Gastroesophageal sphincter (tissue), 4 donors: ENCODE results near the gene SLC16A12. TPM values are rescaled to one million over a fixed set of nuclear protein-coding genes. Genes with fewer than 3 reads are reported as not detected.

Experiments used
- ATAC-seq: fragments of 150-250 bp; one replicate; pipeline ENCODE4 v1.9.1; 2016; ENCODE audit warnings: mild to moderate bottlenecking, moderate library complexity
- H3K27ac ChIP-seq, 4 donors: fragments of 200-600 bp; sonication (generic) in 3 of 4; 1 replicate in 3 of 4; 2 replicates in 1 of 4; pipeline ENCODE4 v1.5.1; 2016 to 2019
- H3K27me3 ChIP-seq: fragments of 200-600 bp; sonication (generic); one replicate; pipeline ENCODE4 v1.5.1; 2019
- H3K36me3 ChIP-seq, 2 donors: fragments of 200-600 bp; sonication (generic); one replicate each; pipeline ENCODE4 v1.5.1; 2019; ENCODE audit warnings: control low read depth in 1 of 2
- H3K4me1 ChIP-seq, 3 donors: fragments of 200-600 bp; sonication (generic); 1 replicate in 2 of 3; 2 replicates in 1 of 3; pipeline ENCODE4 v1.5.1; 2016 to 2019; ENCODE audit warnings: control low read depth in 2 of 3
- H3K4me3 ChIP-seq, 2 donors: fragments of 200-600 bp; sonication (generic); one replicate each; pipeline ENCODE4 v1.5.1; 2019; ENCODE audit warnings: mild to moderate bottlenecking in 1 of 2, moderate library complexity in 1 of 2
- H3K9me3 ChIP-seq, 3 donors: fragments of 200-600 bp; sonication (generic); one replicate each; pipeline ENCODE4 v1.5.1; 2017 to 2019; ENCODE audit warnings: control low read depth in 2 of 3
- CTCF ChIP-seq, 4 experiments: fragments of 200-600 bp in 2 of 4; fragments of 450-650 bp in 2 of 4; sonication (generic) in 1 of 4; IDR thresholded peaks; one replicate each; pipeline ENCODE4 v1.5.1; 2017 to 2019; ENCODE audit warnings: antibody characterized with exemption in 4 of 4, mild to moderate bottlenecking in 2 of 4, moderate library complexity in 2 of 4
- EP300 ChIP-seq: sonication (generic); formaldehyde crosslinking; IDR thresholded peaks from one replicate; pipeline ENCODE4 v1.6.1; 2017; ENCODE audit warnings: antibody characterized with exemption, mild to moderate bottlenecking
- POLR2A ChIP-seq, 2 donors: fragments of 450-650 bp; IDR thresholded peaks; one replicate each; pipeline ENCODE4 v1.6.1; 2017; ENCODE audit warnings: antibody characterized with exemption in 2 of 2, mild to moderate bottlenecking in 2 of 2, moderate library complexity in 1 of 2
- POLR2AphosphoS5 ChIP-seq: sonication (generic); formaldehyde crosslinking; IDR thresholded peaks from one replicate; pipeline ENCODE4 v1.6.1; 2017; ENCODE audit warnings: antibody characterized with exemption
- WGBS, 2 donors: methylation state at CpG; one replicate each; pipeline ENCODE4 v1.1.5; 2018; ENCODE audit warnings: low coverage in 1 of 2; 5-methylcytosine and 5-hydroxymethylcytosine counted together
- total RNA-seq, 4 donors: library from RNA; depleted of rRNA; stranded (reverse); fragments of >200 nt; gene quantifications; one replicate each; pipeline ENCODE4 v1.1.0, GENCODE V29; 2016

The SLC16A12 gene
- total RNA-seq, 4 donors from 2014 or later, result 1.7 to 11.7 (median 2.4) TPM

DNA sequence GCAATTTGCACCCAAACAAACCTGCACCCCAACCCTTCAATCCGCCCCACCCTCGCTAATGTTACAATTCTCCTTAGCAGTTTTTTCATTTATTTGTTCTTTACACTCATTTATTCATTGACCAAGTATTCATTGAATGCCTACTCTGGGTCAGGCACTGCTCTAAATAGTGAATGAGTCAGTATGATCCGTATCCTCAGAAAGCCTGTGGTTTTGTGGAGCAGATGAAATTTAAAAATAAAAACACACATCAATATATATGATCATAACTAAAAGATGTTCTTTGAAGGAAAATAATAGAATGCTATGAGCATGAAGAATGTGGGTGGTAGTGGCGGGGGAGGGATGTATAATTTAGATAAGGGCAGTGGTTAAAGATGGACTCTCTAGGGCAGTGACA is 107.8 kb downstream of the SLC16A12 start:
- WGBS, 2 donors, result 60 to 93% methylated on average over 4 of the region's 4 CpGs
- no peak overlapping the region for H3K4me3 ChIP-seq
- TF ChIP-seq CTCF (IDR thresholded peaks at IDR 0.05), result no peak
- TF ChIP-seq POLR2A (IDR thresholded peaks at IDR 0.05), result no peak
- no peak for TF ChIP-seq POLR2AphosphoS5
- no peak for TF ChIP-seq EP300
- no peak overlapping the region for H3K27ac ChIP-seq
- no peaks in the 10 kb centered on the region for H3K9me3 ChIP-seq
- H3K27me3 ChIP-seq, result no peaks in the 10 kb centered on the region
- H3K36me3 ChIP-seq, result no peaks in the 10 kb centered on the region
- H3K4me1 ChIP-seq, result peaks cover 0 to 6% (median 0%) of the 10 kb centered on the region in 3 donors
- ATAC-seq, result no peak

GRCh38 chr10:89426230-89426868 is 109.0 kb downstream of the SLC16A12 start:
- 45 to 56% methylated on average over 5 of the region's 5 CpGs for WGBS, 2 donors
- Histone ChIP-seq H3K9me3 (no peaks in the 10 kb centered on the region), H3K4me1 (peaks cover 0 to 6% (median 0%) of the 10 kb centered on the region in 3 donors), H3K4me3 (no peak overlapping the region), H3K27me3 (no peaks in the 10 kb centered on the region), H3K27ac (no peak overlapping the region), H3K36me3 (peaks cover 0 to 4% of the 10 kb centered on the region in 2 donors)
- ATAC-seq, result peak; percentile 69
- TF ChIP-seq CTCF (IDR thresholded peaks at IDR 0.05) (peak; percentile 80 to 94 (median 90)), POLR2AphosphoS5 (no peak)

DNA sequence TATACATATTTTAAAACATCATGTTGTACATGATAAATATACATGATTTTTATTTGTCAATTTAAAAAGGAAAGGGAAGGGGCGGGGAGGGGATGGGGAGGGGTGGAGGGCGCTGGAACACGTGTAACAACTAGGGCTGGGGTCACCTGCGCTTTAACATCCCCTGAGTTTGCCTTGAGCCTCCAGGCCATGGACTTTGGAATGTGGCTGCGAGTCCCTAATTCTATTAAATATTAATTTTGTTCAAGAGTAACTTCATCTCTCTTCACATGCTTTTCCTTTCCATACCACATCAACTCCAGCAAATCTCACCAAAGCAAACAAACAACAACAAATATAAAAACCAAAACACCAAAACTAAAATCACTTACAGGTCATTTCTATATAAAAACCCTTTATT is 110.4 kb downstream of the SLC16A12 start:
- WGBS, 2 donors, result 71% methylated on average over 5 of the region's 5 CpGs; no CpG with 5 or more reads in 1 of the 2 donors
- Histone ChIP-seq H3K27me3 (no peaks in the 10 kb centered on the region), H3K27ac (no peak overlapping the region), H3K9me3 (no peaks in the 10 kb centered on the region), H3K4me3 (no peak overlapping the region), H3K4me1 (peaks cover 0 to 12% (median 0%) of the 10 kb centered on the region in 3 donors), H3K36me3 (peaks cover 0 to 13% of the 10 kb centered on the region in 2 donors)
- TF ChIP-seq EP300, result no peak
- no peak for TF ChIP-seq CTCF (IDR thresholded peaks at IDR 0.05)
- no peak for TF ChIP-seq POLR2A (IDR thresholded peaks at IDR 0.05)
- TF ChIP-seq POLR2AphosphoS5, result no peak
- ATAC-seq, result no peak

- ATAC-seq, result no peak
- no peaks in the 10 kb centered on the region for H3K9me3 ChIP-seq
- H3K27ac ChIP-seq, result no peak overlapping the region
- TF ChIP-seq POLR2AphosphoS5 (no peak), CTCF (IDR thresholded peaks at IDR 0.05) (no peak), EP300 (no peak)
- peaks cover 0 to 45% (median 0%) of the 10 kb centered on the region in 3 donors for H3K4me1 ChIP-seq
- no peak overlapping the region for H3K4me3 ChIP-seq
- no peaks in the 10 kb centered on the region for H3K27me3 ChIP-seq
- 100% methylated on average over 2 of the region's 2 CpGs for whole genome bisulfite sequencing, 2 donors
- peaks cover 0 to 27% of the 10 kb centered on the region in 2 donors for H3K36me3 ChIP-seq
Observed at GRCh38 chr10:89421018-89421476, 114.3 kb downstream of the SLC16A12 start.

DNA sequence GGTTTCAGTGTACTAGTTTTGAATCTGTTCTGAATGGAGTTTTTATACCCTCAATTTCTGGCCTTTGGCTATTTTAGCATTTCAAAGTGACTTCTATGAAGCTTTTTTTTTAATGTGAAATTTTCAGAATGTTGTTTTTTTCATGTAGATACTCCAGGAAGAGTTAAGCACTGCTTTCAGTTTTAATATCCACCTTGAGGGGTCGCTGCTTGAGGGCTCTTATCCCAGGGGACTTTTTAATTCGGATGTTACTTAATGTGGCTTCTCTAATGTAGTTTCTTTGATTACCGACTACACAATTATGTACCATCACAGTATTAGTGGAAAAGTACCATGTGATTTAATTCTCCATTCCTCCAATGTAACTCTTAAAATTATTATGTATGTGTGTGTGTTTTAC is 115.8 kb downstream of the SLC16A12 start:
- peak overlapping the region in 1 of 4 donors; percentile 27 for H3K27ac ChIP-seq
- H3K9me3 ChIP-seq, result no peaks in the 10 kb centered on the region
- no peak overlapping the region for H3K4me3 ChIP-seq
- TF ChIP-seq EP300 (no peak), CTCF (IDR thresholded peaks at IDR 0.05) (peak in 3 of 4 experiments; percentile 11 to 39 (median 34))
- H3K36me3 ChIP-seq, result peaks cover 0 to 27% of the 10 kb centered on the region in 2 donors
- peaks cover 0 to 54% (median 0%) of the 10 kb centered on the region in 3 donors for H3K4me1 ChIP-seq
- no peaks in the 10 kb centered on the region for H3K27me3 ChIP-seq
- ATAC-seq, result no peak
- 11 to 40% methylated on average over 2 to 3 of the region's 3 CpGs for WGBS, 2 donors
